ENCODE results near the gene DISP3. TPM values are rescaled to one million over a fixed set of nuclear protein-coding genes. Genes with fewer than 3 reads are reported as not detected.

The DISP3 gene
- total RNA-seq, 1 donor from 2014 or later = 0.12 TPM

- Histone ChIP-seq H3K36me3 (no peaks in the 10 kb centered on the region), H3K27me3 (ENCODE audit: low read depth) (peaks cover 6% of the 10 kb centered on the region), H3K4me3 (no peak overlapping the region), H3K27ac (no peak overlapping the region), H3K4me1 (no peaks in the 10 kb centered on the region), H3K9me3 (no peaks in the 10 kb centered on the region)
- ATAC-seq (no peak), DNase-seq (no peak)
- TF ChIP-seq CTCF (IDR thresholded peaks at IDR 0.05) = no peak
- intact Hi-C loops (cut with DNase I) = no loop called here
These were observed 10.1 kb upstream of the DISP3 start for GRCh38 chr1:11468878-11469277.

GRCh38 chr1:11470912-11471311 is 8.0 kb upstream of the DISP3 start:
- Histone ChIP-seq H3K27ac (no peak overlapping the region), H3K36me3 (no peaks in the 10 kb centered on the region), H3K27me3 (ENCODE audit: low read depth) (peaks cover 9% of the 10 kb centered on the region), H3K9me3 (no peaks in the 10 kb centered on the region), H3K4me1 (no peaks in the 10 kb centered on the region), H3K4me3 (no peak overlapping the region)
- intact Hi-C loops (cut with DNase I) = no loop called here
- TF ChIP-seq CTCF (IDR thresholded peaks at IDR 0.05) = no peak
- no peak for ATAC-seq
- no peak for DNase-seq

- no peak for DNase-seq
- ATAC-seq = no peak
- Histone ChIP-seq H3K4me1 (no peaks in the 10 kb centered on the region), H3K4me3 (no peak overlapping the region), H3K36me3 (no peaks in the 10 kb centered on the region), H3K27ac (no peak overlapping the region), H3K27me3 (ENCODE audit: low read depth) (peaks cover 12% of the 10 kb centered on the region), H3K9me3 (no peaks in the 10 kb centered on the region)
- intact Hi-C loops (cut with DNase I) = no loop called here
- TF ChIP-seq CTCF (IDR thresholded peaks at IDR 0.05) = no peak
These were observed 7.5 kb upstream of the DISP3 start for GRCh38 chr1:11471473-11471872.

GRCh38 chr1:11472284-11472683 is 6.7 kb upstream of the DISP3 start:
- TF ChIP-seq CTCF (IDR thresholded peaks at IDR 0.05) = no peak
- Histone ChIP-seq H3K27ac (no peak overlapping the region), H3K4me1 (no peaks in the 10 kb centered on the region), H3K4me3 (no peak overlapping the region), H3K36me3 (no peaks in the 10 kb centered on the region), H3K27me3 (ENCODE audit: low read depth) (peaks cover 20% of the 10 kb centered on the region), H3K9me3 (no peaks in the 10 kb centered on the region)
- no peak for DNase-seq
- ATAC-seq = no peak
- intact Hi-C loops (cut with DNase I) = no loop called here

- Histone ChIP-seq H3K27me3 (ENCODE audit: low read depth) (peaks cover 25% of the 10 kb centered on the region), H3K9me3 (no peaks in the 10 kb centered on the region), H3K4me1 (no peaks in the 10 kb centered on the region), H3K4me3 (no peak overlapping the region), H3K36me3 (no peaks in the 10 kb centered on the region), H3K27ac (no peak overlapping the region)
- no peak for TF ChIP-seq CTCF (IDR thresholded peaks at IDR 0.05)
- DNase-seq (no peak), ATAC-seq (no peak)
- intact Hi-C loops (cut with DNase I) = no loop called here
These were observed 6.2 kb upstream of the DISP3 start for GRCh38 chr1:11472741-11473140.

- peaks cover 3% of the 10 kb centered on the region for H3K4me1 ChIP-seq
- H3K27me3 ChIP-seq (ENCODE audit: low read depth) = peaks cover 33% of the 10 kb centered on the region
- H3K4me3 ChIP-seq = no peak overlapping the region
- intact Hi-C loops (cut with DNase I) = no loop called here
- ATAC-seq = no peak
- TF ChIP-seq CTCF (IDR thresholded peaks at IDR 0.05) = no peak
- H3K27ac ChIP-seq = no peak overlapping the region
- DNase-seq = no peak
- H3K36me3 ChIP-seq = no peaks in the 10 kb centered on the region
- H3K9me3 ChIP-seq = no peaks in the 10 kb centered on the region
These were observed 5.4 kb upstream of the DISP3 start for GRCh38 chr1:11473491-11474034.
